CD4-positive, alpha-beta T cell (primary cell): ENCODE measurements around the gene RAB6B. TPM values are rescaled to one million over a fixed set of nuclear protein-coding genes. Genes with fewer than 3 reads are reported as not detected.

Source experiments
- ATAC-seq: fragments of 200-7000 bp; cut with Tn5 transposase; one replicate; pipeline ENCODE4 v1.10.0; 2022; ENCODE audit warnings: mild to moderate bottlenecking; ENCODE audit not compliant: poor library complexity
- CTCF ChIA-PET: fragments of 350-600 bp; sonication (Branson Sonifier 250); formaldehyde crosslinking; loops from one replicate; lab custom pipeline; 2021; ENCODE audit warnings: antibody characterized with exemption, inconsistent platforms; lab: Charles Lee
- POLR2A ChIA-PET: fragments of 350-600 bp; sonication (Branson Sonifier 250); formaldehyde crosslinking; loops from one replicate; lab custom pipeline; 2021; ENCODE audit warnings: antibody characterized with exemption, inconsistent platforms; lab: Charles Lee
- DNase-seq, 14 experiments: peaks; one replicate each; pipeline ENCODE4 v3.0.0-alpha.2; 2013 to 2020; ENCODE audit warnings: mixed read lengths in 2 of 14
- H3K27ac ChIP-seq, 2 donors: one replicate each; pipeline versions ENCODE4 v1.5.1 to v1.7.0; 2013; ENCODE audit warnings: low read length in 2 of 2, low read depth in 1 of 2, mild to moderate bottlenecking in 1 of 2
- H3K27me3 ChIP-seq, 2 experiments: 1 replicate in 1 of 2; 2 replicates in 1 of 2; pipeline versions ENCODE4 v1.6.1 to v1.7.0; 2013; ENCODE audit warnings: low read length in 2 of 2, control low read depth in 1 of 2, mild to moderate bottlenecking in 1 of 2, moderate library complexity in 1 of 2; ENCODE audit not compliant: insufficient read depth in 2 of 2, control insufficient read depth in 1 of 2
- H3K36me3 ChIP-seq: one replicate; pipeline ENCODE4 v1.6.1; 2013; ENCODE audit warnings: low read length, control low read depth; ENCODE audit not compliant: insufficient read depth
- H3K4me1 ChIP-seq: one replicate; pipeline ENCODE4 v1.6.1; 2013; ENCODE audit warnings: low read length, control low read depth; ENCODE audit not compliant: insufficient read depth
- H3K4me3 ChIP-seq: one replicate; pipeline ENCODE4 v1.5.1; 2013; ENCODE audit warnings: mild to moderate bottlenecking, low read length, moderate library complexity
- H3K9me3 ChIP-seq, 2 experiments: 1 replicate in 1 of 2; 2 replicates in 1 of 2; pipeline versions ENCODE4 v1.6.1 to v1.7.0; 2013; ENCODE audit warnings: low read length in 2 of 2, mild to moderate bottlenecking in 2 of 2, control low read depth in 1 of 2, moderate library complexity in 1 of 2; ENCODE audit not compliant: control insufficient read depth in 1 of 2, insufficient read depth in 1 of 2
- H3K27ac Mint-ChIP-seq: one replicate; pipeline ENCODE4 v1.8.0; 2020; ENCODE audit warnings: mixed read lengths
- H3K27me3 Mint-ChIP-seq: one replicate; pipeline ENCODE4 v1.8.0; 2021; ENCODE audit warnings: mixed read lengths
- H3K36me3 Mint-ChIP-seq: one replicate; pipeline ENCODE4 v1.8.0; 2021; ENCODE audit warnings: low read depth, mixed read lengths
- H3K4me1 Mint-ChIP-seq: one replicate; pipeline ENCODE4 v1.8.0; 2021; ENCODE audit warnings: low read depth, mixed read lengths
- H3K4me3 Mint-ChIP-seq: one replicate; pipeline ENCODE4 v1.8.0; 2020; ENCODE audit warnings: mild to moderate bottlenecking, mixed read lengths
- H3K9me3 Mint-ChIP-seq: one replicate; pipeline ENCODE4 v1.8.0; 2020; ENCODE audit warnings: mixed read lengths
- CTCF ChIP-seq: fragments of 200-600 bp; IDR thresholded peaks from one replicate; pipeline ENCODE4 v1.8.0; 2022; ENCODE audit warnings: antibody characterized with exemption, mild to moderate bottlenecking
- intact Hi-C, 2 experiments: fragments of 100-400 bp; cut with DNase I in 1 of 2; cut with micrococcal nuclease in 1 of 2; formaldehyde crosslinking; loops; one replicate each; pipeline versions ENCODE4 v1.15.1 to v1.9.0; 2023 to 2025; cut with DNase I, micrococcal nuclease
- total RNA-seq, 174 experiments: library from RNA in 2 of 174; stranded (reverse) in 2 of 174; gene quantifications; one replicate each; pipeline ENCODE4 v1.2.3 and lab custom pipeline; 2021 to 2026

The RAB6B gene
- total RNA-seq, 2 experiments from 2014 or later: not detected

GRCh38 chr3:133927540-133928066 is 31.9 kb upstream of the RAB6B start:
- intact Hi-C loops: loop anchor here (1.0 to 5.0 kb wide), 6 partner anchors 109 to 1201 kb away; partner anchors contain the start of gene TOPBP1 (in 2 of the 2)
- DNase-seq (peak; percentile 47 to 90 (median 68)), ATAC-seq (peak; percentile 97)
- Histone ChIP-seq H3K9me3 (no peaks in the 10 kb centered on the region), H3K4me1 (peaks cover 14% of the 10 kb centered on the region), H3K4me3 (peak overlapping the region; percentile 51), H3K36me3 (no peaks in the 10 kb centered on the region), H3K27ac (no peak overlapping the region), H3K27me3 (peaks cover 0 to 9% of the 10 kb centered on the region in 2 experiments)
- Mint-ChIP-seq H3K36me3 (no peaks in the 10 kb centered on the region), H3K27me3 (peaks cover 18% of the 10 kb centered on the region), H3K4me1 (peaks cover 7% of the 10 kb centered on the region), H3K4me3 (peak overlapping the region; percentile 80), H3K27ac (no peak overlapping the region), H3K9me3 (no peaks in the 10 kb centered on the region)
- ChIA-PET POLR2A (no interaction called here), CTCF (interaction anchor here (0.7 to 0.9 kb wide), 3 partner anchors 108 to 1201 kb away, joined by 3 to 5 read pairs (median 4); no protein-coding TSS in a partner anchor)
- peak; percentile 54 for TF ChIP-seq CTCF

- Mint-ChIP-seq H3K27me3 (peaks cover 18% of the 10 kb centered on the region), H3K4me1 (peaks cover 7% of the 10 kb centered on the region), H3K27ac (no peak overlapping the region), H3K9me3 (no peaks in the 10 kb centered on the region), H3K36me3 (no peaks in the 10 kb centered on the region), H3K4me3 (peak overlapping the region; percentile 47)
- intact Hi-C loops: loop anchor here (1.0 to 5.0 kb wide), 6 partner anchors 108 to 1201 kb away; partner anchors contain the start of gene TOPBP1 (in 2 of the 2)
- CTCF ChIA-PET: no interaction called here
- no peaks in the 10 kb centered on the region for H3K36me3 ChIP-seq
- H3K4me1 ChIP-seq: peaks cover 14% of the 10 kb centered on the region
- no peak for TF ChIP-seq CTCF
- H3K27ac ChIP-seq: no peak overlapping the region
- H3K9me3 ChIP-seq: no peaks in the 10 kb centered on the region
- ATAC-seq (no peak), DNase-seq (no peak)
- POLR2A ChIA-PET: no interaction called here
- peaks cover 0 to 9% of the 10 kb centered on the region in 2 experiments for H3K27me3 ChIP-seq
- peak overlapping the region; percentile 51 for H3K4me3 ChIP-seq
These were observed 31.3 kb upstream of the RAB6B start for GRCh38 chr3:133926736-133927539.

- intact Hi-C loops: loop anchor here (2.0 to 5.0 kb wide), 4 partner anchors 107 to 1197 kb away; partner anchors contain the start of gene TOPBP1 (in 2 of the 2)
- peaks cover 7% of the 10 kb centered on the region for H3K4me1 Mint-ChIP-seq
- no peak overlapping the region for H3K27ac Mint-ChIP-seq
- ChIA-PET CTCF (no interaction called here), POLR2A (no interaction called here)
- H3K27me3 ChIP-seq: peaks cover 0 to 9% of the 10 kb centered on the region in 2 experiments
- peak overlapping the region; percentile 28 for H3K4me3 Mint-ChIP-seq
- no peaks in the 10 kb centered on the region for H3K9me3 ChIP-seq
- H3K9me3 Mint-ChIP-seq: no peaks in the 10 kb centered on the region
- H3K36me3 ChIP-seq: no peaks in the 10 kb centered on the region
- peaks cover 18% of the 10 kb centered on the region for H3K27me3 Mint-ChIP-seq
- no peak for TF ChIP-seq CTCF
- DNase-seq (no peak), ATAC-seq (no peak)
- no peaks in the 10 kb centered on the region for H3K36me3 Mint-ChIP-seq
- no peak overlapping the region for H3K4me3 ChIP-seq
- H3K27ac ChIP-seq: no peak overlapping the region
- H3K4me1 ChIP-seq: peaks cover 14% of the 10 kb centered on the region
These were observed 30.5 kb upstream of the RAB6B start for GRCh38 chr3:133925960-133926735.
